ENCODE results near the gene CAPS2.

CAPS2 gene

DNA sequence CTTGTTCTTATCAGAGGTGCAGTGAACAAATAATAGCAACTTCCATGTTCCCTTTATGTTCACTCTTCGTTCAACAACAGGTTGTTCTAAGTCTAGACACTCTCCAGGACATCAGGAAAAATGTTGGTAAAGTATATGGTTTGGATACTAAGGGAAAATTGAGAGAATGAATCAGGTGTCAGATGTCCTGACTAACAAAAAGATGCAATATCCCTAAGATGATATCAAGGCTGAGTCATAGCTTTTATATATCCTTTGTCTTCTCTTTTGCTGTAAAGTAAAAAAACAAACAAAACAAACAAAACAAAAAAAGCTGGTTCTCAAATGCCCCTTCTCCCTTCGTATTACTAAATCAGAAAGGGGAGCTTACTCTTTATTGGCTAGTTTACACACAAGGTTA lies 15.4 kb upstream of the CAPS2 start:
- no peak for TF ChIP-seq SIN3A (IDR thresholded peaks at IDR 0.05; ENCODE audit: borderline replicate concordance, insufficient read depth, low read length)
- TF ChIP-seq POLR2AphosphoS5 (IDR thresholded peaks at IDR 0.05; ENCODE audit: low read depth, low read length), result no peak
- no peak for TF ChIP-seq TAF1 (IDR thresholded peaks at IDR 0.05; ENCODE audit: borderline replicate concordance, insufficient read depth, low read length)
- TF ChIP-seq, protein P1, sequence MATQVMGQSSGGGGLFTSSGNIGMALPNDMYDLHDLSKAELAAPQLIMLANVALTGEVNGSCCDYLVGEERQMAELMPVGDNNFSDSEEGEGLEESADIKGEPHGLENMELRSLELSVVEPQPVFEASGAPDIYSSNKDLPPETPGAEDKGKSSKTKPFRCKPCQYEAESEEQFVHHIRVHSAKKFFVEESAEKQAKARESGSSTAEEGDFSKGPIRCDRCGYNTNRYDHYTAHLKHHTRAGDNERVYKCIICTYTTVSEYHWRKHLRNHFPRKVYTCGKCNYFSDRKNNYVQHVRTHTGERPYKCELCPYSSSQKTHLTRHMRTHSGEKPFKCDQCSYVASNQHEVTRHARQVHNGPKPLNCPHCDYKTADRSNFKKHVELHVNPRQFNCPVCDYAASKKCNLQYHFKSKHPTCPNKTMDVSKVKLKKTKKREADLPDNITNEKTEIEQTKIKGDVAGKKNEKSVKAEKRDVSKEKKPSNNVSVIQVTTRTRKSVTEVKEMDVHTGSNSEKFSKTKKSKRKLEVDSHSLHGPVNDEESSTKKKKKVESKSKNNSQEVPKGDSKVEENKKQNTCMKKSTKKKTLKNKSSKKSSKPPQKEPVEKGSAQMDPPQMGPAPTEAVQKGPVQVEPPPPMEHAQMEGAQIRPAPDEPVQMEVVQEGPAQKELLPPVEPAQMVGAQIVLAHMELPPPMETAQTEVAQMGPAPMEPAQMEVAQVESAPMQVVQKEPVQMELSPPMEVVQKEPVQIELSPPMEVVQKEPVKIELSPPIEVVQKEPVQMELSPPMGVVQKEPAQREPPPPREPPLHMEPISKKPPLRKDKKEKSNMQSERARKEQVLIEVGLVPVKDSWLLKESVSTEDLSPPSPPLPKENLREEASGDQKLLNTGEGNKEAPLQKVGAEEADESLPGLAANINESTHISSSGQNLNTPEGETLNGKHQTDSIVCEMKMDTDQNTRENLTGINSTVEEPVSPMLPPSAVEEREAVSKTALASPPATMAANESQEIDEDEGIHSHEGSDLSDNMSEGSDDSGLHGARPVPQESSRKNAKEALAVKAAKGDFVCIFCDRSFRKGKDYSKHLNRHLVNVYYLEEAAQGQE (IDR thresholded peaks at IDR 0.05; ENCODE audit: insufficient read depth in 1 of 2, low read depth in 2 of 2, low read length in 2 of 2), result no peak
- no peak for TF ChIP-seq FOXP2 (optimal IDR thresholded peaks at IDR 0.05; ENCODE audit: borderline replicate concordance, extremely low read depth, extremely low read length, insufficient read depth)

DNA sequence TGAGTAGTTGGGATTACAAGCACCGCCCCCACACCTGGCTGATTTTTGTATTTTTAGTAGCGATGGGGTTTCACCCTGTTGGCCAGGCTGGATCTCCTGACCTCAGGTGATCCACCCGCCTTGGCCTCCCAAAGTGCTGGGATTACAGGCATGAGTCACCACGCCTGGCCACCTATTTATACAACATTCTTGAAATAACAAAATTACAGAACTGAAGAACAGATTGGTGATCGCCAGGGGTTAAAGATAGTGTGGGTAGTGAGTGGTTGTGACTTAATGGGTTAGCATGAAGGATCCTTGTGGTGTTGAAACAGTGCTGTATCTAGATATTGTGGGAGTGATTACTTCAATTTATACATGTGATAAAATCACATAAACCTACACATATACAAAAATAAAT lies 11.7 kb upstream of the CAPS2 start:
- TF ChIP-seq, protein P1 (IDR thresholded peaks at IDR 0.05; ENCODE audit: insufficient read depth in 1 of 2, low read depth in 2 of 2, low read length in 2 of 2), result no peak
- TF ChIP-seq TAF1 (IDR thresholded peaks at IDR 0.05; ENCODE audit: borderline replicate concordance, insufficient read depth, low read length) (no peak), SIN3A (IDR thresholded peaks at IDR 0.05; ENCODE audit: borderline replicate concordance, insufficient read depth, low read length) (no peak), POLR2AphosphoS5 (IDR thresholded peaks at IDR 0.05; ENCODE audit: low read depth, low read length) (no peak), FOXP2 (optimal IDR thresholded peaks at IDR 0.05; ENCODE audit: borderline replicate concordance, extremely low read depth, extremely low read length, insufficient read depth) (no peak)

DNA sequence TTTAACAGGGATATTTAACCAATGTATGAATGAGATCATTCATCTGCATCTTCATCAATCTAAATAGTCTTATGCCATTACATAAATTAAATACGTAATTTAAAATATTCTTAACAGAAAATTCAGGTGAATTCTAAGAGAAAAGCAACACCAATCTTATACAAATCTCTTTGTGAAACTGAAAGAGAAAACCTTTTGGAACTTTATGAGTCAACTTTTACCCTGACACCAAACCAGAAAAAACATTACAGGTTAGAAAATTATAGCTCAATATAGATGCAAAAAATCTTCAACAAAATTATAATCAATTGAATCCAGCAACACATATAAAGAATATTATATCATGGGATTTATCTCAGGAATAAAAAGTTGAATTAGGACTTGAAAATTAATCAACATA lies 7.8 kb upstream of the CAPS2 start:
- TF ChIP-seq TAF1 (IDR thresholded peaks at IDR 0.05; ENCODE audit: borderline replicate concordance, insufficient read depth, low read length) (no peak), SIN3A (IDR thresholded peaks at IDR 0.05; ENCODE audit: borderline replicate concordance, insufficient read depth, low read length) (no peak), FOXP2 (optimal IDR thresholded peaks at IDR 0.05; ENCODE audit: borderline replicate concordance, extremely low read depth, extremely low read length, insufficient read depth) (no peak), POLR2AphosphoS5 (IDR thresholded peaks at IDR 0.05; ENCODE audit: low read depth, low read length) (no peak)
- TF ChIP-seq, protein P1 (IDR thresholded peaks at IDR 0.05; ENCODE audit: insufficient read depth in 1 of 2, low read depth in 2 of 2, low read length in 2 of 2), result no peak

DNA sequence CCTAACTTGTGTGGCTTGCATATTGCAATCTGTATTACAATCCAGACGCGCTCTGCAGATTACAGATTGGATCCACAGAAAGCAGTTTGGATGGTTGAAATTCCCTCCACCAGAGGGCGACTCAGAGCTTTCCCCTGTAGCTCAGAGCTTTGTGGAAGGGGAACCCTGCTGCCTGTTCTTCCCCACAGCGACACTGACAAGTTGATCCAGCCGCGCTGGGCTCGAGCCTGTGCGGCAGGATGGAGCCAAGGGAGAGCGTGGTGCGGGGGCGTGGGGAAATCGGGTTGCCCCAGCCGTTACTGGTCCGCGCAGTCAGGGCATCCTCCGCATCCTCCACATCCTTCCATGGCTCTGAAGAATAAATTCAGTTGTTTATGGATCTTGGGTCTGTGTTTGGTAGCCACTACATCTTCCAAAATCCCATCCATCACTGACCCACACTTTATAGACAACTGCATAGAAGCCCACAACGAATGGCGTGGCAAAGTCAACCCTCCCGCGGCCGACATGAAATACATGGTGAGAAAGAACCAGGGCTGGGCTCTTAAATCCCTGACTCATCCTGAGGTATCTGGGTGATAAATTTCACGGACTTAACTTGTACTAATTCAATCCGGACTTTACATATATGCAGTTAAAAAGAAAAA lies 4.4 kb upstream of the CAPS2 start, which contains the start of gene GLIPR1L1:
Gene GLIPR1L1, plus strand, starts transcription at position 287 of the 647 bp plus-strand sequence. Its CDS starts 59 bp downstream, at position 346.
- no peak for TF ChIP-seq TAF1 (IDR thresholded peaks at IDR 0.05; ENCODE audit: borderline replicate concordance, insufficient read depth, low read length)
- no peak for TF ChIP-seq POLR2AphosphoS5 (IDR thresholded peaks at IDR 0.05; ENCODE audit: low read depth, low read length)
- no peak for TF ChIP-seq SIN3A (IDR thresholded peaks at IDR 0.05; ENCODE audit: borderline replicate concordance, insufficient read depth, low read length)
- TF ChIP-seq, protein P1 (IDR thresholded peaks at IDR 0.05; ENCODE audit: insufficient read depth in 1 of 2, low read depth in 2 of 2, low read length in 2 of 2), result no peak
- no peak for TF ChIP-seq FOXP2 (optimal IDR thresholded peaks at IDR 0.05; ENCODE audit: borderline replicate concordance, extremely low read depth, extremely low read length, insufficient read depth)

Measured in PFSK-1 (cell line).